Effector memory CD4-positive, alpha-beta T cell (primary cell): Measurements from ENCODE around the gene EGFLAM.

ENCODE experiments used
- DNase-seq, 3 donors: peaks; one replicate each; pipeline ENCODE4 v3.0.0-alpha.2; 2020
- H3K27ac ChIP-seq: 2 replicates; pipeline ENCODE4 v1.7.0; 2013; ENCODE audit warnings: mild to moderate bottlenecking, low read length, moderate library complexity; ENCODE audit not compliant: insufficient read depth, poor library complexity, severe bottlenecking
- H3K27me3 ChIP-seq: replicated peaks from 2 replicates; pipeline ENCODE4 v1.7.0; 2013; ENCODE audit warnings: mild to moderate bottlenecking, low read length; ENCODE audit not compliant: insufficient read depth, control insufficient read depth, poor library complexity, severe bottlenecking
- H3K36me3 ChIP-seq: 2 replicates; pipeline ENCODE4 v1.7.0; 2013; ENCODE audit warnings: mild to moderate bottlenecking, low read length, moderate library complexity; ENCODE audit not compliant: control insufficient read depth, insufficient read depth
- H3K4me1 ChIP-seq: 2 replicates; pipeline ENCODE4 v1.7.0; 2013; ENCODE audit warnings: low read length, mild to moderate bottlenecking; ENCODE audit not compliant: control insufficient read depth, insufficient read depth, poor library complexity, severe bottlenecking
- H3K4me3 ChIP-seq: 2 replicates; pipeline ENCODE4 v1.7.0; 2013; ENCODE audit warnings: low read length, low read depth, mild to moderate bottlenecking; ENCODE audit not compliant: insufficient read depth, poor library complexity, severe bottlenecking
- H3K9me3 ChIP-seq: 2 replicates; pipeline ENCODE4 v1.7.0; 2013; ENCODE audit warnings: mild to moderate bottlenecking, low read length, moderate library complexity; ENCODE audit not compliant: control insufficient read depth

The EGFLAM gene

DNA sequence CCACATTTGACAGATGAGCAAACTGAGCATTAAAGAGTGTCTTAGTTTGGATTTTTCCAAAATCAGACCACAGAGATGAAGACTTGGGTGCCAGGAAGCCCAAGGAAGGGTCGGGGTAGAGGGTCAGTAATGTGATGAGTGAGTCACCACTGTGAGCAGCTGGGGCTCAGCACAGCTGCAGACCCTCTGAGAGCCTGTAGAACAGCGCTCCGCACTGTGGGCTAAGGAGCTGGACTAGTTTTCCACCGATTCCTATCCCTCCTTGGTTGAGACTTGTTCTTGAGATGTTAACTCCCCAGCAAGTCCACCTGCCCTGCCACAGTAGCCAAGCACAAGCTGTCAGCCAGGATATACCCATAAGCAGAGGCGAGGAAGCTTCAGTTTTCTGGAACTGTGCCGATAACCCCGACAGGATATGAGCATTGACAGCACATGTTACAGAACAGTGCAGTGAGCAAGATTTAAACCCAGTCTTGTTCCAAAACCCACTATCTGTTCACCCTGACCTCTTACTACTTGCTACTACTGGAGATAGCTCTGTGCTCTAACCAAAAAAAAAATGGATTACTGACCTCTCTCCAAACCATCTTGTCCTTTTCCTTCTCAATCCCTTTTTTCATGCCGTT, 31.8 kb downstream of the EGFLAM start:
- Histone ChIP-seq H3K36me3 (no peaks in the 10 kb centered on the region), H3K9me3 (no peaks in the 10 kb centered on the region), H3K4me3 (no peak overlapping the region), H3K4me1 (no peaks in the 10 kb centered on the region), H3K27me3 (no peaks in the 10 kb centered on the region), H3K27ac (no peak overlapping the region)
- DNase-seq, result no peak

DNA sequence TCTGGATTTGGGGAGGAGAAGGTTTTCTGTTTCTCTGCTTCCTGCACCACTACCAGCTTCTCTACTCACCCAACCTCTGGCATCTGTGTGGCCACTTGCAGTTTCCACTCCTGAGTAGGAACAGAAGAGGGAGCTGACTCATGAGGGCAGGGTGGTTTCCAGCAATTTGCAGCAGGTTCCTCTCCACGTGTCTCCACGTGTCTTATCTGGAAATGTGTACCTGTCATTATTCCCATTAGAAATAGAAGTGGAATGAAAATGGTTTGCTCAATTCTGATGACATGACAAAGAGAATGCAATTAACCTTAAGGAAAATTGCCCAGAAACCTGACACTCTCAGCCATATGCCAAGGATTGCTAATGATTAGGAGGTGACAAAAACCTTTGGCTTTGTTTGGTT, 33.0 kb downstream of the EGFLAM start:
- H3K27me3 ChIP-seq, result no peaks in the 10 kb centered on the region
- H3K27ac ChIP-seq, result no peak overlapping the region
- H3K36me3 ChIP-seq, result no peaks in the 10 kb centered on the region
- no peaks in the 10 kb centered on the region for H3K4me1 ChIP-seq
- no peak overlapping the region for H3K4me3 ChIP-seq
- DNase-seq, result no peak
- H3K9me3 ChIP-seq, result no peaks in the 10 kb centered on the region

DNA sequence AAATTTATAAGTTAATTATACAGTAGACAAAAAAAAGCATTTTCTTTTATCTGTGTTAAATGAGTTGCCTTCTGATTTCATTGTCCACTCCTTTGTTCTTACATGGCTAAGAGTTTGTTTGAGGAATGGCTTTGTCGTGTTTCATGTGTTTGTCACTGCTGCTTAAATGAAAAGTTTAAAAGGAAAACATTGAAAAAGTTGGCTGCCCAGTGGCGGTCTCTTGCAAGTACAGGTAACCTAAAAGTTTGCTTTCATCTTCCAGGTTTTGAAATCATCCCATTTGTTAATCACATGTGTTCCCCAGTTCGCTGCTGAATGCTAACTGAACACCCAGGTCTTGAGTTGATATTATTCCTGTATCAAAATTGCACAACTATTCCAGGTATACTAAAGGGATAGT, 33.9 kb downstream of the EGFLAM start:
- H3K9me3 ChIP-seq, result no peaks in the 10 kb centered on the region
- no peaks in the 10 kb centered on the region for H3K4me1 ChIP-seq
- H3K36me3 ChIP-seq, result no peaks in the 10 kb centered on the region
- DNase-seq, result no peak
- H3K4me3 ChIP-seq, result no peak overlapping the region
- H3K27me3 ChIP-seq, result no peaks in the 10 kb centered on the region
- H3K27ac ChIP-seq, result no peak overlapping the region

DNA sequence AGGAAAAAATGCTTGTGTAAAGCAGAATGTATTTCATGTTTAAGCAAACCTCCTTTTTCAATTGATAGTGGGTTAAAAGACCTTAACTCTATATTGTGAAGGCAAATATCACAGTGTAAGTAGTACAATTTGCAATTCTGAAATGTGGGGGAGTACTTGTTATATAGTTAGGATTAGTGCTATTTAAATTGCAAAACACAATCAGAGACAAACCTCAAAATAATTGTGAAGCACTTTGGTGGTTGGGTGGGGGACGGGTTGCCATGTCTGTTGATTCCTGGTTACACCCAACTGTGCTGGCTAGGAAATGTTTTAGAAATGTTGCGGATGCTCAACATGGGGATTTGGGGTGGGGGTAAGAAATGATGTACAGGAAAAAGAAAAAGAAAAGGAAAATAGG, 37.4 kb downstream of the EGFLAM start:
- no peaks in the 10 kb centered on the region for H3K4me1 ChIP-seq
- no peak overlapping the region for H3K27ac ChIP-seq
- H3K9me3 ChIP-seq, result no peaks in the 10 kb centered on the region
- H3K27me3 ChIP-seq, result no peaks in the 10 kb centered on the region
- no peaks in the 10 kb centered on the region for H3K36me3 ChIP-seq
- no peak for DNase-seq
- no peak overlapping the region for H3K4me3 ChIP-seq

DNA sequence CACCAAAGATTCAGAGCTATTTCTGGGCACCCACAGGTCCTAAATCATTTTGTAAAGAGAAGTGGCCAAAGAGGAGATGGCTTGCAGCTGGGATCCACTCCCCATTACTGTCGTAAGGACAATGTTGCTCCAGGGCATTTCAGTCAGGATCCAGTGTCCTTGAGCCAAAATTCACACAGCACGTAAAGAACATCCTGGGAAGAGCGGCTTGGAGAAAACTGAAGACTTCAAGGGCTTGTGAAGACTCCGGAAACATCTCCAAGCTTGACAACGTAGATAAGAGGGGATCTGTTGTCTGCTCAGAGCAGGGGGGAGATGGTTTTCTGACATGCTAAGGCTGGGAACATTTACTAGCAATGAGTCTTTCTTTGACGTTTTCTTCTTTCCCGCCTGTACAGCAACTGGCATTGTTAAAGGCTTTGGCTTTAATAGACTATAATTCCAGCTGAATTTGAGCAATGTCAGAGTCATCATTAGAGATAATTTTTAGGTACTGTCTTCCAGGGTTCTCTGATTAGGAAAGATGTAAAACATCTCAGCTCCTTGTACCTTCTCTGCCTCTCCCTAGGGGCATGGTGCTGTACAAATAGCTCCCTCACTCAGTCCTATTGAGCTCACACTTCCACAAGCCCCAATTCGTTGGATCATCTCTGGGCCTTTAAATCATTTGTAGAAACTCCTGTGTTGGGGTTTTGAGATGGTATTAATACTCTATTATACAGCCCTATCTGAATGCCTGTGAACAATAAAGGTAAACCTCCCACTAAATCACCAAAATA, 39.7 kb downstream of the EGFLAM start:
- H3K4me1 ChIP-seq, result no peaks in the 10 kb centered on the region
- no peaks in the 10 kb centered on the region for H3K9me3 ChIP-seq
- no peaks in the 10 kb centered on the region for H3K36me3 ChIP-seq
- DNase-seq, result no peak
- no peak overlapping the region for H3K27ac ChIP-seq
- no peaks in the 10 kb centered on the region for H3K27me3 ChIP-seq
- H3K4me3 ChIP-seq, result no peak overlapping the region

DNA sequence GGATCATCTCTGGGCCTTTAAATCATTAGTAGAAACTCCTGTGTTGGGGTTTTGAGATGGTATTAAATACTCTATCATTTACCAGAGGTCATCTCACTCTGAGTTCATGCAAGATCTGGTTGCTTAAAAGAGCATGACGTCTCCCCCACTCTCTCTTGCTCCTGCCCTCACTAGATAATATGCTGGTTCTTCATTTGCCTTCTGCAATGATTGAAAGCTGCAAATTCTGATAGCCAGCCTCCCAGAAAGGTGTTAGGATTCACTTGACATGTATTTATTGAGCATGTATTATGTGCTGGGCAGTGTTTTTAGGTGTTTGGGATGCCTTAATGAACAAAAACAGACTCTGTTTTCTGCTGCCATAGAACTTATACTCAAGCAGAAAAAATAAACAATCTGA, 41.2 kb downstream of the EGFLAM start:
- H3K9me3 ChIP-seq, result no peaks in the 10 kb centered on the region
- no peak overlapping the region for H3K27ac ChIP-seq
- no peaks in the 10 kb centered on the region for H3K27me3 ChIP-seq
- H3K4me1 ChIP-seq, result no peaks in the 10 kb centered on the region
- DNase-seq, result no peak
- H3K4me3 ChIP-seq, result no peak overlapping the region
- no peaks in the 10 kb centered on the region for H3K36me3 ChIP-seq

- Histone ChIP-seq H3K36me3 (no peaks in the 10 kb centered on the region), H3K4me1 (no peaks in the 10 kb centered on the region)
Observed at GRCh38 chr5:38305148-38305547, 46.8 kb downstream of the EGFLAM start.

GRCh38 chr5:38307845-38308244, 49.5 kb downstream of the EGFLAM start:
- H3K27ac ChIP-seq, result no peak overlapping the region
- DNase-seq, result no peak
- no peak overlapping the region for H3K4me3 ChIP-seq
- H3K9me3 ChIP-seq, result no peaks in the 10 kb centered on the region
- no peaks in the 10 kb centered on the region for H3K36me3 ChIP-seq
- no peaks in the 10 kb centered on the region for H3K4me1 ChIP-seq
- no peaks in the 10 kb centered on the region for H3K27me3 ChIP-seq

More at GRCh38 chr5:38305148-38305547, 46.8 kb downstream of the EGFLAM start:
- DNase-seq, result no peak
- H3K27ac ChIP-seq, result no peak overlapping the region
- H3K4me3 ChIP-seq, result no peak overlapping the region
- H3K9me3 ChIP-seq, result no peaks in the 10 kb centered on the region
- no peaks in the 10 kb centered on the region for H3K27me3 ChIP-seq

DNA sequence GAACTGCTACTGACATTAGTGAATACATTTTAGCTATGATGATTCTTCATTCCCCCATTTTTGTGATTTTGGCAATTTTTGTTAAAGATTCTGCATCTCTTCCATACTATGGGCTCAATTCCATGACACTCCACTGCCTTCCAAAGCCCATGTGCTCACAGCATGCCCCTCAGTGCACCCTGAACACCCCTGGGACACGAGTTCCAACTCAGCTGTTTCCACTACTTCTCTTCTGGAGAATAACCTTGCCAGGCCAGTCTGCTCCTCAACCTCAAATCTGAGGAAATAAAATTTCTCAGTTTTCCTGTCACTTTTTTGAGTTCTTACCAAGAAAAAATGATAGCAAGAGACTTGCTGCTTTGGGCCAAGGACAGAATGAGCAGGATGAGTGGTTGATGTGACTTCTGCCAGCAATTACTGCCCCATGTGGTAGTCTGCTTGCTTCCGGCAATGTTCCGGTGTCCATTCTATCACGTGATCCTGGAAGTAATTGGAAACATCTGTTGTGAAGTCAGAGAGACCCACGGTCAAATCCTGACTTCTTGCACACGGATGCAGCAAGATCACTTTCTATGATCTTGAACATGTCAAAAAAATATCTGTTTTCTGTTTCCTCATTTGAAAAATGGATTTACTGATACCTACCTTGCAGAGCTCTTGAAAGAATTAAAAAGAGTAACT, 58.3 kb downstream of the EGFLAM start:
- Histone ChIP-seq H3K36me3 (no peaks in the 10 kb centered on the region), H3K4me1 (no peaks in the 10 kb centered on the region), H3K4me3 (no peak overlapping the region), H3K9me3 (no peaks in the 10 kb centered on the region), H3K27me3 (no peaks in the 10 kb centered on the region), H3K27ac (no peak overlapping the region)
- DNase-seq, result no peak

- H3K4me1 ChIP-seq, result no peaks in the 10 kb centered on the region
- H3K9me3 ChIP-seq, result no peaks in the 10 kb centered on the region
- no peaks in the 10 kb centered on the region for H3K27me3 ChIP-seq
- H3K36me3 ChIP-seq, result no peaks in the 10 kb centered on the region
- no peak for DNase-seq
- H3K27ac ChIP-seq, result no peak overlapping the region
- H3K4me3 ChIP-seq, result no peak overlapping the region
Observed at GRCh38 chr5:38317868-38318267, 59.5 kb downstream of the EGFLAM start.
